C4-2B (cell line): ENCODE results near the gene RPL15.
A peak's percentile ranks its signal among the peaks of the same experiment; 100 is the strongest.

ENCODE experiments used
- H3K27ac ChIP-seq: fragments of 450-650 bp; 2 replicates; pipeline ENCODE4 v1.5.1; 2017
- ZFX ChIP-seq: fragments of 450-650 bp; IDR thresholded peaks from 2 replicates; pipeline ENCODE4 v1.6.1; 2017
- TF ChIP-seq, protein P1 (sequence below): fragments of 450-650 bp; conservative IDR thresholded peaks from 2 replicates; pipeline ENCODE4 v1.5.1; 2017; ENCODE audit warnings: mild to moderate bottlenecking

RPL15 gene

DNA sequence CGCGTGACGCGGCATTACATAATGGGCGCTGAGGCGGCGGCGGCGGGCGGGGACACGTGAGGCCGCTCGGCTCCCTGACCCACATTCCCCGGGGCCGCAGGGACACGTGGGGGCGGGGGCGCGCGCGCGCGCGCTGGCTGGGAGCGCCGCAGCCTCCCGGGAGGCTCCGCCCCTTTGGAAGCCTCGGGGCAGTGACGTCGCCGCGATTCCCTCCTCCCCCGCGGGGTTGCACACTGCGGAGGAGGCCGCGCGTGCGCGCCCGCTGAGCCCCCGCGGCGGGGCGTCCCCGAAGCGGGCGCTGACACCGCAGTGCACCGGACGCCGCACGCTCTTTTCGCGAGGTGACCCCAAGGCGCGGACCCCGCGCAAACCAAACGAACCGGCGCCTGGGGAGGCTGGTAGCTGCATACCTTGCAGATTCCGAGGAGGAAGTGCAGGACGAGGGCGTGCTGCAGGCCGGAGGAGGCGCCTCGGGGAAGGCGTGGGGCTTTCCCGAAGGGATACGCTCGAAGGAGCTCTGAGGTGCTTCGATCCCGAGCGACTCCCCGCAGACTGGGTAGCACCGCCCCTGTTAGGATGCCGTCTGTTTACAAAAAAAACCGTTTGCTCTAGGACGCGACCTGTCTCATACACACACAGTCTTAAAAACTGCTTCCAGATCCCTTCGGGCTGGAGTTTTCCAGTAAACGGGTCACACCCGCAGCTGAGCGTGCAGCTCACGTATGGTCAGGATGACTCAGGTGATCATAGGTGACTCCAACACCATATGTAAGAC is 29.2 kb downstream of the RPL15 start:
- TF ChIP-seq ZFX, result 0 out of 2 replicates have a peak, but pooled peaks have one; percentile 21
- TF ChIP-seq, protein P1, sequence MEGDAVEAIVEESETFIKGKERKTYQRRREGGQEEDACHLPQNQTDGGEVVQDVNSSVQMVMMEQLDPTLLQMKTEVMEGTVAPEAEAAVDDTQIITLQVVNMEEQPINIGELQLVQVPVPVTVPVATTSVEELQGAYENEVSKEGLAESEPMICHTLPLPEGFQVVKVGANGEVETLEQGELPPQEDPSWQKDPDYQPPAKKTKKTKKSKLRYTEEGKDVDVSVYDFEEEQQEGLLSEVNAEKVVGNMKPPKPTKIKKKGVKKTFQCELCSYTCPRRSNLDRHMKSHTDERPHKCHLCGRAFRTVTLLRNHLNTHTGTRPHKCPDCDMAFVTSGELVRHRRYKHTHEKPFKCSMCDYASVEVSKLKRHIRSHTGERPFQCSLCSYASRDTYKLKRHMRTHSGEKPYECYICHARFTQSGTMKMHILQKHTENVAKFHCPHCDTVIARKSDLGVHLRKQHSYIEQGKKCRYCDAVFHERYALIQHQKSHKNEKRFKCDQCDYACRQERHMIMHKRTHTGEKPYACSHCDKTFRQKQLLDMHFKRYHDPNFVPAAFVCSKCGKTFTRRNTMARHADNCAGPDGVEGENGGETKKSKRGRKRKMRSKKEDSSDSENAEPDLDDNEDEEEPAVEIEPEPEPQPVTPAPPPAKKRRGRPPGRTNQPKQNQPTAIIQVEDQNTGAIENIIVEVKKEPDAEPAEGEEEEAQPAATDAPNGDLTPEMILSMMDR, result no peak
- H3K27ac ChIP-seq, result peak overlapping the region; percentile 88

DNA sequence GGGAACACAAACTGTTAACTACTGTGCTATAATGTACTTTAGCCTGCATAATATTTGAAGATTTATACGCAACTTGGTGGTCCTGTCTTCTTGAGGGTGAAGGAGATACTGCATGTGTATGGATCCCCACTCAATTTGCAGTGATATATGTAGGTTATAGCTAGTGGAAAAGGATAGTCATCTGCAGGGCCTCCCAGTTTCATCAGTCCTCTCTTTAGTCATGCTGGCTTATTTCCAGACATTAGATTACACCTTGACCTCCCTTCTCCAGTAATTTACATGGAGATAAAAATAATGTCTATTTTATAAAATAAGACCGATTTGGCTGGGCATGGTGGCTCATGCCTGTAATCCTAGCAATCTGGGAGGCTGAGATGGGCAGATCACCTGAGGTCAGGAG is 31.8 kb downstream of the RPL15 start:
- TF ChIP-seq, protein P1, result no peak
- TF ChIP-seq ZFX, result no peak
- H3K27ac ChIP-seq, result no peak overlapping the region

DNA sequence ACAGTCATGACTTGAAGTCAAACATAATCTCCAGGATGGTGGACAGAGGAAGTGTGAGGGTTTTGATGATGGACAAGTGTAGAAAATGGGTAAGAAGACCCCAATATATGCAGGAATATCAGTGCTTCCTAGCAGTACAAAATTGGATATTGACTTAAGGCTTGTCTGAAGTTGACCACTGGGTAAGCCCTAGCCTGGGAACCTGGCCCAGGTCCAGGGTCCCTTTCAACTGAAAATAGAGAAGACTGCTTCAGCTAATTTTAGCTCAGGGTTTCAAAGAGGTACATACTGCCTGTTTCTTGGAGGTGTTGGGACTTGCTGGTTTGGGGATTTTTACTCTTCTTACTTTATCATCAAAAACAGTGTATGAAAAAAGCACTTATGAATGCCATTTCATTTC is 32.9 kb downstream of the RPL15 start:
- H3K27ac ChIP-seq, result no peak overlapping the region

DNA sequence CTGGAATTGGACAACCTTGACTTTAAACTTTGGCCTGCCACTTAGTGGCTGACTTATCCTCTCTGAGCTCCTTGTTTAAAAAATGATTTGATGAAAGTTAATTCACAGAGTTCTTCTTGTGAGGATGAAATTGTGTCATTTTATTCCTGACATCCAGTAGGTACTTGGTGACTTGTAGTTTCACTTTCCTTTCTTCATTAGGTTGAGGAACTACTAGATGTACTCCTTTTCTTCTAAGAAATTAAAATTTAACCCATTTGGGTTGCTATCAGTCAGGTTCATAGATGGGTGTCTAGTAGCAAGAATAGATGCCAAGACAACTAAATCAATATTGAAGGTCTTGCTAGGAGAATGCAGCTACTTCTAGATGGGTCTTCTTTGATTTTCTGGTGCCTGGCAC is 33.4 kb downstream of the RPL15 start:
- TF ChIP-seq ZFX, result no peak

More for the DNA sequence above, 32.9 kb downstream of the RPL15 start:
- TF ChIP-seq, protein P1, result no peak
- TF ChIP-seq ZFX, result no peak

DNA sequence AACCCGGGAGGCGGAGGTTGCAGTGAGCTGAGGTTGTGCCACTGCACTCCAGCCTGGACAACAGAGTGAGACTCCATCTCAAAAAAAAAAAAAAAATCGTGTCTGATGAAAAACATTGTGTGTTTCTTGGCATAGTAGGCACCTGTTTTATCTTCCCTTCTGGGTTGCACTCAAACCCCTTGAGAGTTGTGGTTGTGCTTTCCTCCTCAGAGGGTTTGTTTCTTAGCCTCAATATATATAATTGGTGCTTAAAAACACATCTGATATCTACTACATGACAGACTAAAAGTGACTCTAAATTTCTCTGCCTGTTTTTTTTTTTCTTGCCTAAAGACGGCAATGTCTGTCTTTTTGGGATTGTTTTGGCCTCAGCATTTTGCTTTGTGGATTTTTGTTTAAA is 35.7 kb downstream of the RPL15 start:
- no peak overlapping the region for H3K27ac ChIP-seq
- TF ChIP-seq, protein P1, result no peak
- TF ChIP-seq ZFX, result no peak

More for the DNA sequence above, 33.4 kb downstream of the RPL15 start:
- no peak overlapping the region for H3K27ac ChIP-seq

DNA sequence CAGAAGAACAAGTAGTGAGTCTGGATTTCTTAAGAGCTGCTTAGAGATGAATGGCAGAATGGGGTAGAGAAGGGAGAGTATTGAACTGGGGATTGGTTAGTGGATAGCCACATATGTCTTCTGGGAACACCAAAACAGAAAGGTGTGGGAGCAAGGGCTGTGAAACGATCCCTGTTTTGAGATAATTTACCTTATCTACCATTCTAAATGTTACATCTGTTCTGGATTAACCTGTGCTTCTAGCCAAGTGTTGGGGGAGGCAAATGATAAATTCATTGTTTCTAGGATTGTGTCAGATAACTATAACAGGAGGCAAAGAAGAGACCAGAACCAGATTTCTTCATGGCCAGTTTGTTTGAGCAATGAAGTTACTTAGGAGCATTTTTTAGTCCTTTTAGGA is 36.6 kb downstream of the RPL15 start:
- no peak overlapping the region for H3K27ac ChIP-seq
- TF ChIP-seq ZFX, result no peak
- TF ChIP-seq, protein P1, result no peak

DNA sequence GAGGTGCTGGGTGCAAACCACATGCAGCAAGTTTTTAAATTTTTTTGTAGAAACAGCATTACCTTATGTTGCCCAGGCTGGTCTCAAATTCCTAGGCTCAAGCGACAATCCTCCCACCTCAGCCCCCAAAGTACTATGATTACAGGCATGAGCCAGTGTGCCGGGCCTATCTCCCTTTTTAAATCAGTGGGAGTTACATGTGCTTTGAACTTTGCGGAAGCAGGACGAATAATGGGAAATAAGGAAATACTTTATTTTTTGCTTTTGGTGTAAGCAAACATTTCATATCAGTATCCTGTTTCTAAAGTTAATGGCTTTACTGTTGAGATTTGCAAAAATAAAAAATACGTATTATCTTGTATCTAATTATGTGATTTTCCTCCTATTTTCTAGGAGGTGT is 37.2 kb downstream of the RPL15 start:
- no peak for TF ChIP-seq ZFX
- TF ChIP-seq, protein P1, result no peak
- H3K27ac ChIP-seq, result no peak overlapping the region

DNA sequence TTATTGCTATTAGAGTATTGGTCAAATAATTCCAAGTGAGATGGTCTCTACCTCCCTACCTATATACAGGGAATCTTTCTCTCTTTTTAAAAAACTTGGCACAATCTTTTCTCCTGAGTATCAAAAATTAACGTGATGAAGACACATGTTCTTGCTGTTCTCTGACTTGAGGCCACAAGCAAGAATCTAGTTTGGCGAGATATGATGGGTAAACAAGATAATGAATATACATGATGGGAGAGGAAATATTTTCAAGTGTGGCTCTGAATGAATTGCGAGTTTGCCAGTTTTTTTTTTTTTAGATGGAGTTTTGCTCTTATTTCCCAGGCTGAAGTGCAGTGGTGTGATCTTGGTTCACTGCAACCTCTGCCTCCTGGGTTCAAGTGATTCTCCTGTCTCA is 39.8 kb downstream of the RPL15 start:
- 0 out of 2 replicates have a peak overlapping the region, but pooled peaks have one; percentile 26 for H3K27ac ChIP-seq
- TF ChIP-seq, protein P1, result no peak
- no peak for TF ChIP-seq ZFX
